NCI-H2196 (cell line): ENCODE data around the gene AKNAD1.
A peak's percentile ranks its signal among the peaks of the same experiment; 100 is the strongest.

ENCODE experiments used
- DNase-seq: peaks from one replicate; lab custom pipeline; 2025; ENCODE audit not compliant: unreplicated experiment; lab: John Stamatoyannopoulos, UW

Gene AKNAD1

DNA sequence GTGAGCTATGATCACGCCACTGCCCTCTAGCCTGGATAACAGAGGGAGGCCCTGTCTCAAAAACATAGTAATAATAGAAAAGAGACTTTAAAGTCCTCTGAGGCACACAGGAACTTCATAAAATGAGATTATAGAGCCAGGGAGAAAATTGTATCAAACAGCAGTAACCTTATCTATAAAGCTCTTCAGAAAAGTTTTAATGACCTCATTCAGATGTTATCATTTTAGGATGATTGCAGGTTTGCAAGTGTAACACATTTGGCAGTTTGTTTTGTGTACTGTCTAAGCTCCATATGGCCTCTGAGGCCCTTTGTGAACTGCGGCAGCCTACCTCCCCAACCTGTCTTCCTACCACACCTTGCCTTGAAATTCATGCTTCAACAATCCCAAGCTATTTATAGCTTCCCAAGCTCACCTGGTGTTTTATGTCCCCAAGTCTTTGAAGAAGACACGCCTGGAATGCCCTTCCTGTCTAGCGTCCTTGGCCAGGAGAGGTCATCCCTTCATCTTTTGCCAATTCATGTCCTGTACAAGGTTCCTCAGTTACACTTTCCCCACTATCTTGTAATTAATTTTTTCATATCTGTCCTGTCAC is 8.5 kb upstream of the AKNAD1 start:
- no peak for DNase-seq

DNA sequence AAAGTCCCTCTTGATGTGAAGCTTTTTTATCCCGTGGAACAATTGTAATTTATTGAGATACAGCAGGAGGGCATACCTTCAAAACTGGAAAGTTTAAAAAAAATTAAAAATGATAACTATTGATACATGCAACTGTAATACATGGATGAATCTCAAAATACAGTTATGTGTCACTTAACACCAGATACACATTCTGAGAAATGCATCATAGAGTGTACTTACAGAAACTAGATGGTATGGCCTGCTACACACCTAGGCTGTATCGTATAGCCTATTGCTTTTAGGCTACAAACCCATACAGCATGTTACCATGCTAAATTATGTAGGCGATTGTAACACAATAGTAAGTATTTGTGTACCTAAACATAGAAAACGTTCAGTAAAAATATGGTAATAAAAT is 7.1 kb upstream of the AKNAD1 start:
- DNase-seq = no peak

DNA sequence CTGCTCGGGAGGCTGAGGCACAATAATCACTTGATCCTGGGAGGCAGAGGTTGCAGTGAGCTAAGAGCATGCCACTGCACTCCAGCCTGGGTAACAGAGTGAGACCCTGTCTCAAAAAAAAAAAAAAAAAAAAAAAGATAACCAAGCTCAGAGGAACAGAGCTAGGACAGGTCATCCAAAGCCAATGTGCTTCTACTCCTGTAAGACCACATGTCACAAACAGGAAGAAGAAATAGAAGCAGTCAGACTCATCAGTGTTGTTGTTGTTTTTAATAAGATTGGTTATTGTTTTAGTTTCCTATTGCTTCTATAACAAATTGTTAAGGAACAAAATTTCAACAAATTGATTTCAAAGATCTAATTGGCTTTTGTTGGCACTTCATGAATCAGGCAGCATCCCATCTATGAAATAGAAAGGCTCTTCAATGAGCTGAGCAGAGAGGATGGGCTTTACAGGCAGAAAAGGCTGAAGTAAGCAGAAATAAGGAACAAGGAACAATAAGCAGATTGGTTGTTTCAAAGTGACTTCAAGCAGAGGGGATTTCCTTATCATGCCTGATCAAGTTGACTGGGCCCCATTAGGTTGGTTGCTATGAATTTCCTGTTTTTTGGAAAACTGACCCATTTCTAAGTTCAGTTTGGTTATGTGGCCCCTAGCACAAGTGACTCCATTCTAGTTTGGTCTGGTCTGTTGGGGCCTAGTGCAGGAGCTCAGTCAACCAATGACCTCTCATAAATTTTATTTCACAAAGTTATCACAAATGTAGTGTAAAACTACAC is 6.0 kb upstream of the AKNAD1 start:
- DNase-seq = no peak

DNA sequence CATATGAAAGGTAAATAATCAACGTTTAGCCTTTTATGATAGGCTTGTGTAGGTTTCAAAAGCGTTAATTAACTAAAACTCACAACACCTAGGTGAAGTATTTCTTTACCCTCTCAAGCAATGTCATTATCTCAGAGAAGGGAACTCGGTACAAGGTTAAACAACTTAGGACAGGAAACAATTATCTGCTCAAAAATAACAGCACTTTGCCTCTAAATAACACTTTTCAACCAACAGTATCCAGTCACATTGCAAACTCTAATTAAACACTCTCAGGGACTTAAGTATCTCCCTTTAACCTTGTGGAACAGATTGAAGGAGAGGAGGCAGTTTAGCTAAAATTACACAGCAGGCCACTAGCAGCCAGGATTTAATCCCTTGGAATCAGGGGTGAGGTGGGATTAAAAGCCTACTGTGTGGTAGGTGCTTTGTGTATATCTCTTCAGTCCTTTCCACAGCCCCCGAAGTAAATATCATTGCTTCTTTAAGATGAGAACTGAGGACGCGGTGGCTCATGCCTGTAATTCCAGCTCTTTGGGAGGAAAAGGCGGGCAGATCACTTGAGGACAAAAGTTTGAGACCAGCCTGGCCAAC is 5.2 kb upstream of the AKNAD1 start:
- DNase-seq = no peak

DNA sequence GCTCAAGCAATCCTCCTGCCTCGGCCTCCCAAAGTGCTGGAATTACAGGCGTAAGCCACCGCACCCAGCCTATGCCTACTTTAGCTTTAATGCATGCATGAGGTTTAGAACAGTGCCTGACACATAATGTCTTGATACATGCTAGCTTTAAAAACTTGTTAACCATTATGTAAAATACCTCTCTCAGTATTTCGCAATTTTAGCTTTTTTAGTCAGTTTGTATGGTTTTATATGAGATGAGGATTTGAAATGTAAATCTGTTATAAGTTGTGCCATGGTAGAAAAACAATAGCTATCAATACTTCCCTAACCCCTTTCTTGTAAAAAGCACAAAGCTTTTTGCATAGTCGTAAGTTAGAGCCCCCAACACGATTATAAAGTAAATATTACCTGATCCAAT is 4.7 kb upstream of the AKNAD1 start:
- no peak for DNase-seq

DNA sequence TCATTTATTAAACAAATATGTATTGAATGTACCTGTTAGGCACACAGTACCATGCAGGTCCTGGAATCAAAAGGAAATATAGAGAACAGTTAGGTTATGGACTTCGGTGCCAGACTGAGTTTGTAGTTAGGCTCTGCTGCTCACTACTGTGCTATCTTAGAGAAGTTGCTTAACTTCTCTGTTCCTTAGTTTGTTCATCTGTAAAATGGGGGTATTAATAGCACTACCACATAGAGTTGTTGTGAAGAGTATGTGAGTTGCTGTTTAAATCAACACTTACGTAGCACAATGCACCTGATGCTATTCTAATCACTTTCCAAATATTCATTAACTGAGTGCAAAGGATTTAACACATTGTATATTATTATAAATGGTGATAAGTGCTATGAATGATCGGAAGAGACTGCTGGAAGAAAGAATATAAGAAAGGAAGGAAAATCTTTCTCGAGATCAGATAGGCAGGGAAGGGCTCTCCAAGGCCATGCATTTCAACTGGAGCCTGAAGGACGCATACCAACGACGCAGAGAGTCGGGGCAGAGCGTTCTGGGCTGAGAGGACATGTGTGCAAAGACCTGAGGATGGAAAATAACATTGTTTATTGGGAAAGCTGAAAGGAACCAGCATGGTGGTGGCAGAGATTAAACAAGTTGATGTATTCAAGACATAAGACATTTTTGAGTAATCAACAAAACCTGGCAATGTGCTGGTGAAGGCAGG is 3.5 kb upstream of the AKNAD1 start:
- DNase-seq = no peak

DNA sequence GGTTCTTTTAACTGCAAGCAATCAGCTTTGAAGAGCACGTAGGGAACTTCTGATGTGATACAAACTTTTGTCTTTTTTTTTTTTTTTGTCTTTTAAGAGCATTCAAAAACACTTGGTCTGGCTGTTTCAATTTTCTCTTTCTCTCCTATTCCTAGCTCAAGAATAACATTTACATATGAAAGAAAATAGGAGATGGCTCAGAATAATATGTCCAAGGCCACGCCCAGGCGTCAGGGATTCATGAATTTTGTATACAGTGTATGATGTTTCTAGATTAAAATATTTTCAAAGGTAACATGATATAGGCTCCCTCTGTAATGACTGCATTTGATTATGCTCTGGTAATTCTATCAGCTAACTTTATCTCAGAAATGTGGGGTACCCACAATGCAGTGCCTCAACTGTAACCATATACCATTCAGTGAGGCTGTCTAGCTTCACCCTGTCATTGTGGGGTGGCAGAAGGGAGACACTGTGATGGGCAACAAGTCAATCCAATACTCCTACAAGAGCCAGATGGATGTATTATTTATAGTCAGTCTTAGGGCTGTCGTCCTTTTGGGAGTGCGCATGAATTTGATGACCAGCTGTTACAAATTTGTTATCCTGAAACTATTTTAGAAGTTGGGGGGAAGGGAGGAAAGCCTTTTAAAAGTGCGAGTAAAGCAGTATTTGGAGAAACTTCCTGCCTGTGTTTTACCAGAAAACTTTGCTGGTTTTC is 1.5 kb upstream of the AKNAD1 start:
- no peak for DNase-seq

DNA sequence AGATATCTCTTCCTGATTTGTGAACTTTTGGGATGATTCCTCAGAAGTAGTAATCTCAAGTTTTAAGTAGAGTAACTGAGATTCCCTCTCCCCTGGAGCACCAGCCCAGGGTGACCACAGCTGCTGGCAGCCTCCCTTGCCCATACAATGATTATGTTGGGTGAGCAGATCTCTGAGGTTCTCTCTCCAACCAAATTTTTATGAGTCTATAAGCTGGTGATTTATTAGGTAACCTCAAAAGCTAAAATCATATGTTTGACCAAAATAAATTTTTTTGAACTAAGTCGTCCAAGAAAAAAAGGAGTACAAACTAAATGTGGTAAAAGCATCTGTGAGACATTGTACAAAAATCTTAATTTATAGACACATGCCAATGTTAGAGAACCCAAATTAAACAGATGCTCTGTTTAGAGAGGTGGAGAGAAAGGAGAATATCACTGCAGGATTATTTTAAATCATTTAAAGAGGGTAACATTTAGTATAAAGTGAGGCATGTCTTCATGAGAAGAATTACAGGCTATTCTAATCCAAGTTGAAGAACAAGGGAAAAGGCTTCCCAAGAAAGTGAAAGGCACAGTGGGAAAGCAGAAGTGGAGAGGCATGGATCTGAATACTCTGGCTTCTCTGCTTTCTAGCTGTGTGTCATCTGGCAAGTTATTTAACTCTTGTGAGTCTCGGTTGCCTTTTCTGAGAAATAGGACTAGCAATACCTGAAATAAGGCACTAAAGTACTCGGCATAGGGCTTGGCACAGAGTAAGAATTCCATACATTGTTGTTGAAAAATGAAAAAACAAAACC is 2.5 kb downstream of the AKNAD1 start:
- no peak for DNase-seq

DNA sequence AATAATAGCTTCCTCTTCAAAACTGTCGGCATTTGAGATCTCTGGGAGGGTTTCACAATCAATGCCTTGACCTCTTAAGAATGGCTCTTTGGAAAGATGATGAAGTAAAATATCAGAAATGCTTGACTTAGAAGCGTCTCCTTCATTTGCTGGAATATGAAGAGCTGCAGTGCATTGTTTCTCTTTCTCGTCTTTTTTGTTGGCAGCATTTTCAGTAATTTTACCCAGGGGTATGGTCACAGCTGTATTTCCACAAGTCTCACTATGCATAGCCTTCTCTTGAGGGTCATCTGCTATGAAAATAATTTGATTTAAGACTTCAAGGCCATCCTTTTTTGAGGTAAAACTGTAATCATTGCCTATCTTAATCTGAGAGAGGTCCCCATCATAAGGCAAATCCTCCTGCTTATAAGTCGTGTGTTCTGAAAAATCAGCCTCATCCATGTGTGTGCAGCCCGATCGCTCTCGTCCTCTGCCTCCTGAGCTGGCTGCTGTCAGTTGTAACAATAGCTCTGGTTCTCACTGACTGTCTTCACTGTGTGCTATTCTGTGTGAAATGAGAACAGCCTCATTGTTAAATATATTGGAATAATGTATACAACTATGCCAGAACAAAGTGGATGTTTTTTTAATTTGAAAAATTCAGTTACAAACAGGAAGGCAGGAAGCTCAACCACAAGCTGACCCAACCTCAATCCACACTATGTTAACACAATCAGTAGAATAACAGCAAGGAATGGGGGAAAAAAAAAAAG is 4.5 kb downstream of the AKNAD1 start:
- no peak for DNase-seq

DNA sequence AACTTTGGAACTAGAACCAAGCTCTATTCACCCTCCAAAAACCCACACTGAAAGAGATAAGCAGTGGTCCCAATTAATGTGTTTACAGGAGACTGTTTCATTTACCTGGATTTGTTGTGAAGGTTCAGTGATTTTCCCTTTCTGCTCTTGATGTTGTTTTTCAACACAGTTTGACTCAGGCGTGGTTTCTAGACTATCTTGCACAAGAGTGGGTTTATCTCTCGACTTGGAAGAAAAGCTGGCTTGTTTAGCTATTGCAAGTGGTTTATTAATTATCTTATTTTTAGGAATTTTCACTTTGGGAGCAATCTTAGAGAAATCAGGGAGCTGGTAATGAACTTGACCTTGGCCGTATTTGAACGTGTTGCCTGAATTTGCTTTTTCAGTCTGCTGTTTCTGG is 5.3 kb downstream of the AKNAD1 start:
- DNase-seq = no peak

DNA sequence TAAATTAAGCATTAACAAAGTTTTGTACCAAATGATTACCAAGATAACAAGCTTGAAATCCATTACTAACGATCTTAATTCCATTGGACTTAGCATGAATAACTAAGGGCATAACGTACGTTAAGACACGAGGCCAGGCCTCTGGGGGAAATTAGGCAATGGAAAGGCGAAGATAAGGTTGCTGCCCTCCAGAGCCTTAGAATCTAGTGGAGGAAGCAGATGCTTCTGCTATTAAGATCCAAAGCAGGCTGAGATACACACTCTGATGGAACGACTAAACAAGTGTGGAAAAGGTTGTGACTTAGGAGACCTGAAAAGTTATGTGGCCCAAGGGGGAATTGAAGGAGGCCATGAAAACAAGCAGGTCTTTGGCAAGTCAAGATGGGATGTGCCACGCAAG is 6.0 kb downstream of the AKNAD1 start:
- DNase-seq = no peak

DNA sequence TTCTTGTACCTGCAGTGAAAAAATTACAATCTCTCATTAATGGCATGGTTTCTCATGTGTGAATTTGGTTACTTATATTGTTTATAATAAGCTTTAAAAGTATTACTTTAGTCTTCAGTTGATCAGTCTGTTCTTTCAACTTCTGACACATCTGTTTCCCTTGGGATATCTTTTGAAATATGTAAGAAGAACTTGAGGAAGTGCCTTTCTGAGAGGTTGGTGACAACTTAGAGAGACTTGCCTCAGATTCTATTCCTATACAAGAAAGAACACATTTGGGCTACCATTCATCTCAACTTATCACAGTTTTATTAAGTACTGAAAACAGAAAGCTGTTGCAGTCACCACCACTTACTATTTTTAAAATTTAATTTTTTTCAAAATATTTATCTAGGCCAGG is 8.1 kb downstream of the AKNAD1 start:
- no peak for DNase-seq

DNA sequence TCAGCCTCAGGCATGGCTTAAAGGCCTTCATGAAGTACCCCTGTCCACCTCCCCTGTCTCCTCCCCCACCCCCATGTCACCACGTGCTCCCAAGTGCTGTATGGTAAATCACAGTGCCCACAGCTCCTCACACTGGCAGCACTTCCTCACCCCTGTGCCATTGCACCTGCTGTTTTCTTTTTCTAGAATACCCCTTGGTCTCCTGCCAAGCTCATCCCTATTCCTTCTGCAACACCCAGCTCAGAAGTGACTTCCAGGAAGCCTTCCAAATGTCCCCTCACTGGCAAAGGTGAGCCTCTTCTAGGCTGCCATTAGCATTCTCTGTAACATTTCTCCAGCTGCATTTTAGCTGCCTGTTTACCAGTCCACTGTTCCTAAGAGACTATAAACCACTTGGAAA is 9.4 kb downstream of the AKNAD1 start:
- peak; percentile 25 for DNase-seq

DNA sequence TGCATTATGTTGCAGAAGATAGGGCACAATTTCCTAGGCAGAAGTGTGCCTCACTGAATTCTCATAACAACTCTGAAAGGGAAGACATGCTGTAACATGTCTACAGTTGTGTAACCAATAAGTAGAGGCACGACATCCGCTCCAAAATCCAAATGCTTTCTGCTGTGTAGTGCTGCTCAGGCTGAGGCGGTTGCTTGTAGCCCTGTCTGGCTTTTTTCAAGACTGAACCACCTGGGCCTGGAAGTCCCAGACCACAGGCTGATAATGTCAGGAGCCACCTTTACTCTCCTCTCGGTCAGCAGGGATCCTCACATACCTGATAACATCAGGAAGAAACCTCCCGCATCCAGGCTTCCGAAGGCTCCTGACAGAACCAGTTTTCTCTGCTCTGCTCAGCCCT is 10.9 kb downstream of the AKNAD1 start:
- no peak for DNase-seq

DNA sequence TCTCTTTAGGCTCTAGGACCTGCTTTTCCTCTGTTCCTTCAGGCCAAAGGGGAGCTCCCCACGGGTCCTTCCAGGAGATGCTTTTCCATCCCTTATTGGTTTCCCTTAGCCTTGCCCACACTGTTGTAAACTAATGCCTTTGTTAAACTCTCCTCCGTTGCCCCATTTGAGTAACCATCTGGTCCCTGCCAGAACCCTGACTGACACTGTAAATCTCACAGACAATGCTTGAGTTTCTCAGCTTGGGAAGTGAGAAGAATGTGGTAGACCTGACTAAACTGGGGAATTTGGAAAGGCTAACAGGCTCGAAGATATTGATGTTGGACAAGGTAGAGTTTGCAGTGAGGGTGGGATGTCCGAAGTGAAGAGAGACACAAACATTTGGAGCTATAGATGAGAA is 11.4 kb downstream of the AKNAD1 start:
- DNase-seq = no peak

DNA sequence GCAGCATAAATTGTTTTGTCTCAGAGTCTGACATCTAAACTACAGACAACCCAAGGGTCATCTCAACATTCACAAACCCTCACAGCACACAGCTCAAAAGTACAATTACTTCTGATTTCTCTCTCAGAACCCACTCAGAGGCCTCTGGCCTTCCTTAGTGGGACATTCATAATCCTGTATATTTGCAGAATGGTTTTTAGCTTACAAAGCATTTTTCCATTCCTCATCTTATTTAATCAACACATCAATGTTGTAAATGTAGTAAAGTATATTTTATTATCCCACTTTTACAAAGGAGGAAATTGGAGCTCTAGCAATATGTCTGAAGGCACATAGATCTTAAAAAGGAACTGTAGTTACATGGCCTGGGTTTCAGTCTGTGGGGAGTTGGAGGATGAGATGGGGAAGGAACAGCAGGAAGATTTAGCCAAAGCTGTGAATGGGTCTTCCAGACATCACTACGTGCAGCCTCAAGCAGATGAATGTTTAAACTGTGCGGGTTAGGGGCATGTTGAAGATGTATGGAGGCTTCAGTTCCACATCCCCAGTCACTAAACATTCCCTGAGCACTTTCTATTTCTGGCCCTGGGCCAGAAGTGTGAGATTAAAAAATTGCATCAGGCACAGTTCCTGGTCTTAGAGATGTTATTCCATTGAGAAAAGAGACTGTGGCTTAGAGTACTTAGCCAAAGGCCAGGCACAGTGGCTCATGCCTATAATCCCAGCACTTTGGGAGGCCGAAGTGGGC is 13.3 kb downstream of the AKNAD1 start:
- no peak for DNase-seq

DNA sequence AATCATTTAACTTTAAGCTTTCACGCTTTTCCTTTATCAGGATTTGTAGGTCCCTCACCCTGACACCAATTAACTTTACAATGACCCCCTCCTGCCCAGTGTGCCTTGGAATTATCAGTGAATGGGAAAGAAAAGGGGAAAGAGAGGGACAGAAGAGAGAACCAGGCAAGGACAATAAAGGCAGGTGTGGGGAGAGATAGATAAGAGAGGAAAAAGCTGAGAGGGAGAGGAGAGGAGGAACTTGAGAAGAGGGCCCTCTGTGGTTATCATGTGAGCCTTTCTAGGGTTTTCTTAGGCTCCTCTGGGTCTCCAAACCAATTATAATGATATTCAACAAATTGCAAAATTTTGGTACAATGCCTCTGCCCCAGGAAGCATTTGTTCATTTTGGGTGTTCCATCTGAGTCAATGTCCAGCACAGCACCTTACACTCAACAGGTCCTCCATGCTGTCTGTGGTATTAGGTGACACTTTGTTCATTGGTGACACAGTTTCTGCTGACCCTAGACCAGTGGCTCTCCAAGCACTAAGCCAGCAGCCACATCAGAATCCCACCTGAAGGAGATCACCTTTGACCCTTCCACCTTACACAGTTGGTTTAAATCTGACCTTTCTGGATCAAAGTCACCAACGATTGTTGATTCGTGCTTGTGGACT is 14.2 kb downstream of the AKNAD1 start:
- no peak for DNase-seq

DNA sequence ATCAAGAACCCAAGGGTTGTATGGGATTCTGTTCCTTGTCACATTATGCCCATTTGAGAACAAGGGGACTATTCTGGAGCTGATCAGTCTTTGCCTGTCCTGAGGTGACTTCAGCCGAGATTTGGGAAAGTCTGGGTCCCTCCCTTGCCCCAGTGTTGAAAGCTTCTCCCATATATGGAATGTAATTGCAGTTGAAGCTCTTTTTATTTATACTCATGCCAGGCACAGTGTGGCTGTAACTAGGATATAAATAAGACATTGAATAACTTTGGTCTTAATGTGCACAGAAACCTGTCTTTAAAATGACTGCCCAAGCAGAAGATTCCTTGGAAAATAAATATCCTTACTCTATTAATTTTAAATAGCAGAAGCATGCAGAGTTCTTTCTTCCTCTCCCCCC is 15.2 kb downstream of the AKNAD1 start:
- no peak for DNase-seq

DNA sequence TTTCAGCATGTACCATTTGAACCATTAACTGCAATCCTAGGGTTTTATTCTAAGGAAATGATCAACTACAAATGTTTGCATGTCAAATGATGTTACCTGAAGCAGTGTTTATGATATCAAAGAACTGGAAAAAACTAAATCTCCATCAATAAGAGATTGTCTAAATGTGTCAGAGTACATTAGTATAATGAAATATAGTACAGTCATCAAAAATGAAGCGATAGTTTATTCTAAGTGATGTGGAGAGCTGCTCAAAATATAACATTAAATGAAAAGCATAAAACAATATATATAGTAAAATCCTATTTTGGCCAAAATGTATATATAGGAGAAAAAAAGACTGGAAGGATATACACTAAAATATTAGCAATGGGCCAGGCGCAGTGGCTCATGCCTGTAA is 24.0 kb downstream of the AKNAD1 start:
- DNase-seq = no peak
